Measurements from ENCODE around the gene ABO.

Gene ABO

GRCh38 chr9:133256136-133256461 lies 18.9 kb downstream of the ABO start:
- TF ChIP-seq SIN3A (IDR thresholded peaks at IDR 0.05; ENCODE audit: borderline replicate concordance, insufficient read depth, low read length): no peak
- TF ChIP-seq TAF1 (IDR thresholded peaks at IDR 0.05; ENCODE audit: borderline replicate concordance, insufficient read depth, low read length): no peak
- TF ChIP-seq FOXP2 (optimal IDR thresholded peaks at IDR 0.05; ENCODE audit: borderline replicate concordance, extremely low read depth, extremely low read length, insufficient read depth): no peak
- TF ChIP-seq POLR2AphosphoS5 (IDR thresholded peaks at IDR 0.05; ENCODE audit: low read depth, low read length): no peak
- TF ChIP-seq REST (IDR thresholded peaks at IDR 0.05; ENCODE audit: insufficient read depth in 1 of 2, low read depth in 2 of 2, low read length in 2 of 2): no peak

GRCh38 chr9:133255371-133256135 lies 19.4 kb downstream of the ABO start:
- no peak for TF ChIP-seq TAF1 (IDR thresholded peaks at IDR 0.05; ENCODE audit: borderline replicate concordance, insufficient read depth, low read length)

GRCh38 chr9:133254471-133254870 lies 20.5 kb downstream of the ABO start:
- TF ChIP-seq POLR2AphosphoS5 (IDR thresholded peaks at IDR 0.05; ENCODE audit: low read depth, low read length) (no peak), FOXP2 (optimal IDR thresholded peaks at IDR 0.05; ENCODE audit: borderline replicate concordance, extremely low read depth, extremely low read length, insufficient read depth) (no peak), REST (IDR thresholded peaks at IDR 0.05; ENCODE audit: insufficient read depth in 1 of 2, low read depth in 2 of 2, low read length in 2 of 2) (no peak), SIN3A (IDR thresholded peaks at IDR 0.05; ENCODE audit: borderline replicate concordance, insufficient read depth, low read length) (no peak), TAF1 (IDR thresholded peaks at IDR 0.05; ENCODE audit: borderline replicate concordance, insufficient read depth, low read length) (no peak)

- TF ChIP-seq TAF1 (IDR thresholded peaks at IDR 0.05; ENCODE audit: borderline replicate concordance, insufficient read depth, low read length): no peak
- no peak for TF ChIP-seq FOXP2 (optimal IDR thresholded peaks at IDR 0.05; ENCODE audit: borderline replicate concordance, extremely low read depth, extremely low read length, insufficient read depth)
- no peak for TF ChIP-seq POLR2AphosphoS5 (IDR thresholded peaks at IDR 0.05; ENCODE audit: low read depth, low read length)
- no peak for TF ChIP-seq SIN3A (IDR thresholded peaks at IDR 0.05; ENCODE audit: borderline replicate concordance, insufficient read depth, low read length)
- no peak for TF ChIP-seq REST (IDR thresholded peaks at IDR 0.05; ENCODE audit: insufficient read depth in 1 of 2, low read depth in 2 of 2, low read length in 2 of 2)
These were observed 21.7 kb downstream of the ABO start for GRCh38 chr9:133253268-133253667.

- TF ChIP-seq FOXP2 (optimal IDR thresholded peaks at IDR 0.05; ENCODE audit: borderline replicate concordance, extremely low read depth, extremely low read length, insufficient read depth) (no peak), REST (IDR thresholded peaks at IDR 0.05; ENCODE audit: insufficient read depth in 1 of 2, low read depth in 2 of 2, low read length in 2 of 2) (no peak), SIN3A (IDR thresholded peaks at IDR 0.05; ENCODE audit: borderline replicate concordance, insufficient read depth, low read length) (no peak), TAF1 (IDR thresholded peaks at IDR 0.05; ENCODE audit: borderline replicate concordance, insufficient read depth, low read length) (no peak), POLR2AphosphoS5 (IDR thresholded peaks at IDR 0.05; ENCODE audit: low read depth, low read length) (no peak)
These were observed 22.5 kb downstream of the ABO start for GRCh38 chr9:133252301-133253020.
